Heart left ventricle (tissue), 13 donors: ENCODE results near the gene ELP6.

Source experiments
- CTCF ChIP-seq, 12 donors: fragments of 200-600 bp; sonication (generic) in 4 of 12; IDR thresholded peaks; one replicate each; pipeline versions ENCODE4 v1.5.0 to v1.8.0; 2018 to 2022; ENCODE audit warnings: antibody characterized with exemption in 12 of 12, mild to moderate bottlenecking in 5 of 12
- POLR2A ChIP-seq, 2 donors: fragments of 450-650 bp; IDR thresholded peaks; one replicate each; pipeline ENCODE4 v1.6.1; 2017; ENCODE audit warnings: antibody characterized with exemption in 2 of 2, mild to moderate bottlenecking in 2 of 2, moderate library complexity in 2 of 2
- donor health status: ischemic (EF 13 %, LVEDD 7.1; RV severe dilation, severe dysfunction).
- donor health status: DM: no; HTN: yes; CAD: no.
- donor health status: DM: no; HTN: no; CAD: no.
- donor health status: ischemic (EF 25% LVEDD 6.9; RV normal size, moderate dysfunction).
- donor health status: ischemic (EF 25% LVEDD 5.7; RV mildly dilated, moderate dysfunction).
- donor health status: ischemic (EF 35%, LVEDD 5.7; RV mildly dilated, moderate dysfunction).
- donor health status: nonischemic (EF 11% LVEDD 7.7; RV severe dilation, severe dysfunction).
- donor health status: DM: yes; HTN: yes; CAD: no.
- donor health status: PGD.
- donor health status: ischemic (EF 29% LVEDD 5.4; RV normal size, mild dysfunction).
- donor health status: nonischemic (EF 23%, LVEDD 6.1; RV moderate dilation, normal function).

- TF ChIP-seq POLR2A (IDR thresholded peaks at IDR 0.05), result no peak
- TF ChIP-seq CTCF (IDR thresholded peaks at IDR 0.05), result no peak
Measured at GRCh38 chr3:47515864-47516319, 2.4 kb upstream of the ELP6 start.
